SK-N-SH (cell line): ENCODE measurements around the gene ATP11B. TPM values are rescaled to one million over a fixed set of nuclear protein-coding genes. Genes with fewer than 3 reads are reported as not detected.

ENCODE experiments used
- CTCF ChIA-PET: fragments of 300-600, 350-600 bp; formaldehyde crosslinking; extraction: SDS; loops from one replicate; lab custom pipeline; 2021; lab: Yijun Ruan, JAX
- POLR2A ChIA-PET: fragments of 350-600 bp; sonication (Branson Sonifier 250); formaldehyde crosslinking; extraction: SDS; loops from one replicate; lab custom pipeline; 2020; ENCODE audit warnings: antibody characterized with exemption, inconsistent platforms; lab: Yijun Ruan, JAX
- DNase-seq: peaks from one replicate; pipeline ENCODE4 v3.0.0; 2012
- H2AFZ ChIP-seq: fragments of 200-600 bp; sonication (generic); 2 replicates; pipeline ENCODE4 v1.8.1; 2016; ENCODE audit warnings: antibody characterized with exemption, mild to moderate bottlenecking, low read depth
- H3F3A ChIP-seq: fragments of 200-600 bp; sonication (generic); replicated peaks from 2 replicates; pipeline ENCODE3; 2016; ENCODE audit warnings: antibody characterized with exemption, mild to moderate bottlenecking; ENCODE audit not compliant: insufficient read depth
- H3K27ac ChIP-seq, 2 experiments: fragments of 200-500 bp in 1 of 2; fragments of 200-600 bp in 1 of 2; sonication (Bioruptor generic) in 1 of 2; sonication (generic), shearing (Covaris generic) in 1 of 2; 2 replicates each; pipeline versions ENCODE4 v1.5.1 to v1.6.1; 2014 to 2016; ENCODE audit warnings: low read depth in 2 of 2, inconsistent platforms in 1 of 2, low read length in 1 of 2, mild to moderate bottlenecking in 1 of 2, mixed read lengths in 1 of 2
- H3K27me3 ChIP-seq: fragments of 200-600 bp; sonication (generic), shearing (Covaris generic); 2 replicates; pipeline ENCODE4 v1.6.1; 2016; ENCODE audit warnings: mixed run types; ENCODE audit not compliant: insufficient read depth
- H3K36me3 ChIP-seq, 2 experiments: fragments of 200-500 bp in 1 of 2; fragments of 200-600 bp in 1 of 2; sonication (Bioruptor generic) in 1 of 2; sonication (generic) in 1 of 2; replicated peaks in 1 of 2; 2 replicates each; pipeline versions ENCODE3 to v1.5.1; 2014 to 2016; ENCODE audit warnings: low read length in 1 of 2, mild to moderate bottlenecking in 1 of 2; ENCODE audit not compliant: insufficient read depth in 2 of 2, control insufficient read depth in 1 of 2
- H3K4me1 ChIP-seq, 2 experiments: fragments of 200-500 bp in 1 of 2; fragments of 200-600 bp in 1 of 2; sonication (Bioruptor generic) in 1 of 2; sonication (generic), shearing (Covaris generic) in 1 of 2; 2 replicates each; pipeline versions ENCODE4 v1.5.1 to v1.6.1; 2014 to 2016; ENCODE audit warnings: low read depth in 1 of 2, low read length in 1 of 2, mixed run types in 1 of 2; ENCODE audit not compliant: insufficient read depth in 2 of 2, control insufficient read depth in 1 of 2
- H3K4me2 ChIP-seq: fragments of 200-600 bp; sonication (generic), shearing (Covaris generic); 2 replicates; pipeline ENCODE4 v1.6.1; 2017; ENCODE audit warnings: mixed run types
- H3K4me3 ChIP-seq, 2 experiments: fragments of 200-500 bp in 1 of 2; fragments of 200-600 bp in 1 of 2; sonication (Bioruptor generic) in 1 of 2; sonication (generic), shearing (Covaris generic) in 1 of 2; 2 replicates each; pipeline versions ENCODE4 v1.5.1 to v1.8.1; 2014 to 2016; ENCODE audit warnings: low read depth in 2 of 2, inconsistent platforms in 1 of 2, low read length in 1 of 2, mild to moderate bottlenecking in 1 of 2, mixed read lengths in 1 of 2, moderate library complexity in 1 of 2
- H3K79me2 ChIP-seq: fragments of 200-600 bp; sonication (generic); 2 replicates; pipeline ENCODE4 v1.8.1; 2017; ENCODE audit warnings: mild to moderate bottlenecking; ENCODE audit not compliant: insufficient read depth
- H3K9ac ChIP-seq: fragments of 200-600 bp; sonication (generic); 2 replicates; pipeline ENCODE4 v1.6.1; 2017; ENCODE audit warnings: mixed run types
- H3K9me2 ChIP-seq: fragments of 200-600 bp; sonication (generic); 2 replicates; pipeline ENCODE4 v1.6.1; 2017; ENCODE audit warnings: mixed run types
- H3K9me3 ChIP-seq: fragments of 200-600 bp; sonication (generic); 2 replicates; pipeline ENCODE4 v1.6.1; 2017; ENCODE audit warnings: mixed run types, mild to moderate bottlenecking, moderate library complexity
- H4K20me1 ChIP-seq: fragments of 200-600 bp; sonication (generic); 2 replicates; pipeline ENCODE4 v1.6.1; 2017; ENCODE audit warnings: mild to moderate bottlenecking, mixed run types; ENCODE audit not compliant: insufficient read depth
- CHD2 ChIP-seq: fragments of 150-350 bp; IDR thresholded peaks from 2 replicates; pipeline ENCODE4 v1.6.1; 2018; ENCODE audit warnings: low read length; ENCODE audit not compliant: partially characterized antibody
- CTCF ChIP-seq: fragments of 200-600 bp; sonication (generic); IDR thresholded peaks from 2 replicates; pipeline ENCODE4 v1.6.1; 2017; ENCODE audit warnings: antibody characterized with exemption, mild to moderate bottlenecking, moderate library complexity
- ELF1 ChIP-seq: IDR thresholded peaks from 2 replicates; pipeline ENCODE4 v1.4.0; 2012
- EP300 ChIP-seq, 2 experiments: IDR thresholded peaks; 2 replicates each; pipeline versions ENCODE4 v1.4.0 to v1.6.1; 2012; ENCODE audit warnings: borderline replicate concordance in 1 of 2, low read depth in 1 of 2, low read length in 1 of 2
- EZH2phosphoT487 ChIP-seq: fragments of 200-600 bp; sonication (generic); IDR thresholded peaks from 2 replicates; pipeline ENCODE4 v1.6.1; 2017; ENCODE audit warnings: low read depth, mixed run types, mild to moderate bottlenecking, antibody characterized with exemption, moderate library complexity, borderline replicate concordance
- FOSL2 ChIP-seq: IDR thresholded peaks from 2 replicates; pipeline ENCODE4 v1.4.0; 2012; ENCODE audit warnings: low read depth, mild to moderate bottlenecking, moderate library complexity, borderline replicate concordance
- FOXJ3 ChIP-seq: sonication (generic); formaldehyde crosslinking; IDR thresholded peaks from 2 replicates; pipeline ENCODE4 v1.5.1; 2020; ENCODE audit warnings: mild to moderate bottlenecking, missing genetic modification reagents
- GABPA ChIP-seq: IDR thresholded peaks from 2 replicates; pipeline ENCODE4 v1.4.0; 2012; ENCODE audit warnings: low read depth, mild to moderate bottlenecking
- JUND ChIP-seq: IDR thresholded peaks from 2 replicates; pipeline ENCODE4 v1.4.0; 2012
- MXI1 ChIP-seq: IDR thresholded peaks from 2 replicates; pipeline ENCODE4 v1.6.1; 2012; ENCODE audit warnings: mild to moderate bottlenecking, low read depth, low read length, improper control_type of control experiment
- NFIC ChIP-seq: IDR thresholded peaks from 2 replicates; pipeline ENCODE4 v1.4.0; 2012; ENCODE audit warnings: borderline replicate concordance
- PBX3 ChIP-seq: IDR thresholded peaks from 2 replicates; pipeline ENCODE4; 2012
- RFX5 ChIP-seq: IDR thresholded peaks from 2 replicates; pipeline ENCODE4 v1.6.1; 2012; ENCODE audit warnings: mild to moderate bottlenecking, improper control_type of control experiment, low read length
- SIN3A ChIP-seq: IDR thresholded peaks from 2 replicates; pipeline ENCODE4 v1.6.1; 2012; ENCODE audit warnings: low read depth, mild to moderate bottlenecking, low read length, moderate library complexity, borderline replicate concordance
- SMC3 ChIP-seq: IDR thresholded peaks from 2 replicates; pipeline ENCODE4 v1.6.1; 2012; ENCODE audit warnings: low read depth, low read length, improper control_type of control experiment
- TAF1 ChIP-seq: IDR thresholded peaks from 2 replicates; pipeline ENCODE4 v1.6.1; 2012; ENCODE audit warnings: low read depth, mild to moderate bottlenecking, low read length, moderate library complexity, borderline replicate concordance
- TCF12 ChIP-seq: IDR thresholded peaks from 2 replicates; pipeline ENCODE4 v1.4.0; 2012
- WGBS: methylation state at CpG from one replicate; pipeline ENCODE4 v1.1.6; 2017; ENCODE audit warnings: low lambda C conversion rate; 5-methylcytosine and 5-hydroxymethylcytosine counted together
- polyA plus RNA-seq, 3 experiments: library from polyadenylated mRNA; depleted of rRNA; stranded (reverse); fragments of >200 nt; gene quantifications; 2 replicates each; pipeline ENCODE4 v1.2.3, GENCODE V29; 2012
- TF ChIP-seq, protein P1 (sequence below): fragments of 150-350 bp; IDR thresholded peaks from 2 replicates; pipeline ENCODE4 v1.6.1; 2017; ENCODE audit warnings: antibody characterized with exemption, low read length, low read depth, borderline replicate concordance
- TF ChIP-seq, protein P2 (sequence below): IDR thresholded peaks from 2 replicates; pipeline ENCODE4 v1.4.0; 2012; ENCODE audit warnings: low read depth

ATP11B gene
- polyA plus RNA-seq, 1 of the 3 experiments (the other 2 are of a cell fraction) = 8.7 TPM

- ChIA-PET CTCF (interaction anchor here (0.6 to 1.3 kb wide), 2 partner anchors 10 to 13 kb away, joined by 3 to 4 read pairs; no protein-coding TSS in a partner anchor), POLR2A (no interaction called here)
- no peaks in the 10 kb centered on the region for H3K27me3 ChIP-seq
- no peak overlapping the region for H3K4me2 ChIP-seq
- peaks cover 8% of the 10 kb centered on the region for H3F3A ChIP-seq
- no peak overlapping the region for H3K9ac ChIP-seq
- no peaks in the 10 kb centered on the region for H3K79me2 ChIP-seq
- no peaks in the 10 kb centered on the region for H3K4me1 ChIP-seq
- TF ChIP-seq, protein P1, sequence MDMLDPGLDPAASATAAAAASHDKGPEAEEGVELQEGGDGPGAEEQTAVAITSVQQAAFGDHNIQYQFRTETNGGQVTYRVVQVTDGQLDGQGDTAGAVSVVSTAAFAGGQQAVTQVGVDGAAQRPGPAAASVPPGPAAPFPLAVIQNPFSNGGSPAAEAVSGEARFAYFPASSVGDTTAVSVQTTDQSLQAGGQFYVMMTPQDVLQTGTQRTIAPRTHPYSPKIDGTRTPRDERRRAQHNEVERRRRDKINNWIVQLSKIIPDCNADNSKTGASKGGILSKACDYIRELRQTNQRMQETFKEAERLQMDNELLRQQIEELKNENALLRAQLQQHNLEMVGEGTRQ = no peak
- no peak for TF ChIP-seq EP300 (IDR thresholded peaks at IDR 0.05; ENCODE audit: borderline replicate concordance in 1 of 2, low read depth in 1 of 2, low read length in 1 of 2)
- no peak for TF ChIP-seq NFIC
- TF ChIP-seq TCF12 = no peak
- H2AFZ ChIP-seq = no peak overlapping the region
- no peaks in the 10 kb centered on the region for H4K20me1 ChIP-seq
- H3K9me3 ChIP-seq = no peaks in the 10 kb centered on the region
- H3K27ac ChIP-seq = no peak overlapping the region
- DNase-seq = no peak
- H3K4me3 ChIP-seq = no peak overlapping the region
- H3K36me3 ChIP-seq = peaks cover 47 to 63% of the 10 kb centered on the region in 2 experiments
- no peaks in the 10 kb centered on the region for H3K9me2 ChIP-seq
These were observed 61.8 kb downstream of the ATP11B start for GRCh38 chr3:182855076-182855475.

GRCh38 chr3:182861348-182861747 lies 68.0 kb downstream of the ATP11B start:
- Histone ChIP-seq H3K9ac (no peak overlapping the region), H3K9me3 (no peaks in the 10 kb centered on the region), H3K27ac (no peak overlapping the region), H3K79me2 (no peaks in the 10 kb centered on the region), H3K27me3 (no peaks in the 10 kb centered on the region), H3K36me3 (peaks cover 46 to 62% of the 10 kb centered on the region in 2 experiments), H3K9me2 (no peaks in the 10 kb centered on the region), H4K20me1 (no peaks in the 10 kb centered on the region), H3K4me3 (no peak overlapping the region), H2AFZ (no peak overlapping the region), H3F3A (peaks cover 13% of the 10 kb centered on the region), H3K4me2 (no peak overlapping the region), H3K4me1 (no peaks in the 10 kb centered on the region)
- TF ChIP-seq SIN3A (no peak), RFX5 (no peak), MXI1 (no peak), TAF1 (no peak), NFIC (no peak), CHD2 (no peak), JUND (no peak), EP300 (IDR thresholded peaks at IDR 0.05; ENCODE audit: borderline replicate concordance in 1 of 2, low read depth in 1 of 2, low read length in 1 of 2) (no peak), PBX3 (no peak), GABPA (no peak), FOSL2 (no peak), ELF1 (no peak), FOXJ3 (no peak), EZH2phosphoT487 (no peak), CTCF (no peak), SMC3 (no peak)
- TF ChIP-seq, protein P1 = no peak
- TF ChIP-seq, protein P2, sequence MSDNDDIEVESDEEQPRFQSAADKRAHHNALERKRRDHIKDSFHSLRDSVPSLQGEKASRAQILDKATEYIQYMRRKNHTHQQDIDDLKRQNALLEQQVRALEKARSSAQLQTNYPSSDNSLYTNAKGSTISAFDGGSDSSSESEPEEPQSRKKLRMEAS = no peak
- WGBS = 100% methylated on average over 1 of the region's 1 CpG
- no peak for DNase-seq
- CTCF ChIA-PET = interaction anchor here (1.5 kb wide), 1 partner anchor 151 kb away, joined by 5 read pairs; no protein-coding TSS in a partner anchor
- POLR2A ChIA-PET = no interaction called here
